Ishikawa (cell line): ENCODE data around the gene UBE3A.
A peak's percentile ranks its signal among the peaks of the same experiment; 100 is the strongest.

Experiments
- MAX ChIP-seq: IDR thresholded peaks from 2 replicates; pipeline ENCODE4 v1.6.1; 2012
- NFIC ChIP-seq: IDR thresholded peaks from 2 replicates; pipeline ENCODE4 v1.6.1; 2012

- peak; percentile 89 for TF ChIP-seq NFIC
- no peak for TF ChIP-seq MAX
Measured at GRCh38 chr15:25469377-25469776, 30.6 kb upstream of the UBE3A start.
